ENCODE results near the gene RAB7B.

RAB7B gene

GRCh38 chr1:205932776-205933175 lies 70.4 kb downstream of the RAB7B start:
- no peak overlapping the region for H3K4me3 ChIP-seq (ENCODE audit: low read length)
- DNase-seq (ENCODE audit: low read depth) = no peak
- TF ChIP-seq CTCF (IDR thresholded peaks at IDR 0.05; ENCODE audit: insufficient read depth, low read depth, low read length, missing control alignments) = no peak

- DNase-seq (ENCODE audit: low read depth) = no peak
- H3K4me3 ChIP-seq (ENCODE audit: low read length) = no peak overlapping the region
- TF ChIP-seq CTCF (IDR thresholded peaks at IDR 0.05; ENCODE audit: insufficient read depth, low read depth, low read length, missing control alignments) = no peak
Observed at GRCh38 chr1:205930799-205931281, 72.4 kb downstream of the RAB7B start.

- H3K4me3 ChIP-seq (ENCODE audit: low read length) = no peak overlapping the region
- no peak for TF ChIP-seq CTCF (IDR thresholded peaks at IDR 0.05; ENCODE audit: insufficient read depth, low read depth, low read length, missing control alignments)
- DNase-seq (ENCODE audit: low read depth) = no peak
Observed at GRCh38 chr1:205930195-205930577, 73.0 kb downstream of the RAB7B start.

- no peak overlapping the region for H3K4me3 ChIP-seq (ENCODE audit: low read length)
- DNase-seq (ENCODE audit: low read depth) = no peak
- no peak for TF ChIP-seq CTCF (IDR thresholded peaks at IDR 0.05; ENCODE audit: insufficient read depth, low read depth, low read length, missing control alignments)
Observed at GRCh38 chr1:205929496-205930194, 73.5 kb downstream of the RAB7B start.

GRCh38 chr1:205928317-205928716 lies 74.9 kb downstream of the RAB7B start:
- H3K4me3 ChIP-seq (ENCODE audit: low read length) = no peak overlapping the region
- TF ChIP-seq CTCF (IDR thresholded peaks at IDR 0.05; ENCODE audit: insufficient read depth, low read depth, low read length, missing control alignments) = no peak
- no peak for DNase-seq (ENCODE audit: low read depth)

GRCh38 chr1:205927676-205928075 lies 75.5 kb downstream of the RAB7B start:
- H3K4me3 ChIP-seq (ENCODE audit: low read length) = no peak overlapping the region
- no peak for DNase-seq (ENCODE audit: low read depth)
- TF ChIP-seq CTCF (IDR thresholded peaks at IDR 0.05; ENCODE audit: insufficient read depth, low read depth, low read length, missing control alignments) = no peak

GRCh38 chr1:205927247-205927646 lies 75.9 kb downstream of the RAB7B start:
- DNase-seq (ENCODE audit: low read depth) = no peak
- H3K4me3 ChIP-seq (ENCODE audit: low read length) = no peak overlapping the region
- TF ChIP-seq CTCF (IDR thresholded peaks at IDR 0.05; ENCODE audit: insufficient read depth, low read depth, low read length, missing control alignments) = no peak
